Activated CD8-positive, alpha-beta memory T cell treated with anti-CD3 and anti-CD28 coated beads, Interleukin-2, amount 50 U/mL, for 24 hours (primary cell): ENCODE data around the gene CMTM6.
A peak's percentile ranks its signal among the peaks of the same experiment; 100 is the strongest.
"Not testable (repeated sequence)": the region's sequence is repeated elsewhere in the genome, so short reads cannot be mapped to it uniquely, and the experiment has no call there.

Source experiments
- DNase-seq: peaks from one replicate; pipeline ENCODE4 v3.0.0-alpha.2; 2020; ENCODE audit errors: extremely low read depth

The CMTM6 gene

DNA sequence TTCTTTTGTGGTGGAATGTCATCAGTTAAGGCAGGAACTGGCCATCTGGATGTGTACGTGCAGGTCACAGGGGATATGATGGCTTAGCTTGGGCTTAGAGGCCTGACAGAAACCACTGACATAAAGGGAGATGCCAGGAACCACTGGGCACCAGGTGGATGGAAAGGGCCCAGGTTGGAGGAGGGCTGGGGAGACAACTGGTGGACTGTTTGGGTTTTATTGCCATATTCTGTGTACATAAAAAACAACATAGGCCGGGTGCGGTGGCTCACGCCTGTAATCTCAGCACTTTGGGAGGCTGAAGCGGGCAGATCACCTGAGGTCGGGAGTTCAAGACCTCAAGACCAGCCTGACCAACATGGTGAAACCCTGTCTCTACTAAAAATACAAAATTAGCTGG, 35.8 kb downstream of the CMTM6 start:
- DNase-seq: not testable (repeated sequence)

DNA sequence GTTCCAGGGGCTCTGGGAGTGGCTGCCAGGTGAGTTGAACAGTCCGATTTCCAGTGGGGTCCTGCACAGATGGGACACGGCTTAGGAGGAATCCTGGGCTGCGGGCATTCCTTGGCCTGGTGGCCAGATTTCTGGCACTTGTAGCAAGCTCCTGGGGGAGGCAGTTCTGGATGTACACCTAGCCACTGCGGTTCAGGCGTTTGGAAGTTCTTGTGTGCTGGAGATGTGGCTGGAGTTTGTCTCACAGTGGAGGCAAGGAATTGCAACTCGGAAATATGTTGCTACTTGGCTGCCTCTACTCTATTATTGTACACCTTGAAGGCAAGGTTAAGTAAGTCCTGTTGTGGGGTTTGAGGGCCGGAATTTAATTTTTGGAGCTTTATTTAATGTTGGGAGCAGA, 37.9 kb downstream of the CMTM6 start:
- not testable (repeated sequence) for DNase-seq

DNA sequence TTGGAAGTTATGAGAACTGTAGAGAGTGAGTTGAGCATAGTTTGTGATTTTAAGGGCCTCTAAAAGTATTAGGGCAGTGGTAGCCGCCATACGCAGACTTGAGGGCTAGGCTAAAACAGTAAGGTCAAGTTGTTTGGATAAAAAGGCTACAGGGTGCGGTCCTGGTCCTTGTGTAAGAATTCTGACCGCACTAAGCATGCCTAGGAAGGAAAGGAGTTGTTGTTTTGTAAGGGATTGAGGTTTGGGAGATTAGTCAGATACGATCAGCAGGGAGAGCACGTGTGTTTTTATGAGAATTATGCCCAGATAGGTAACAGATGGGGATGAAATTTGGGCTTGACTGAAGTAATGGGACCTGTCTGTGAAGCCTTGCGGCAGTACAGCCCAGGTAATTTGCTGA, 39.2 kb downstream of the CMTM6 start:
- DNase-seq: not testable (repeated sequence)

DNA sequence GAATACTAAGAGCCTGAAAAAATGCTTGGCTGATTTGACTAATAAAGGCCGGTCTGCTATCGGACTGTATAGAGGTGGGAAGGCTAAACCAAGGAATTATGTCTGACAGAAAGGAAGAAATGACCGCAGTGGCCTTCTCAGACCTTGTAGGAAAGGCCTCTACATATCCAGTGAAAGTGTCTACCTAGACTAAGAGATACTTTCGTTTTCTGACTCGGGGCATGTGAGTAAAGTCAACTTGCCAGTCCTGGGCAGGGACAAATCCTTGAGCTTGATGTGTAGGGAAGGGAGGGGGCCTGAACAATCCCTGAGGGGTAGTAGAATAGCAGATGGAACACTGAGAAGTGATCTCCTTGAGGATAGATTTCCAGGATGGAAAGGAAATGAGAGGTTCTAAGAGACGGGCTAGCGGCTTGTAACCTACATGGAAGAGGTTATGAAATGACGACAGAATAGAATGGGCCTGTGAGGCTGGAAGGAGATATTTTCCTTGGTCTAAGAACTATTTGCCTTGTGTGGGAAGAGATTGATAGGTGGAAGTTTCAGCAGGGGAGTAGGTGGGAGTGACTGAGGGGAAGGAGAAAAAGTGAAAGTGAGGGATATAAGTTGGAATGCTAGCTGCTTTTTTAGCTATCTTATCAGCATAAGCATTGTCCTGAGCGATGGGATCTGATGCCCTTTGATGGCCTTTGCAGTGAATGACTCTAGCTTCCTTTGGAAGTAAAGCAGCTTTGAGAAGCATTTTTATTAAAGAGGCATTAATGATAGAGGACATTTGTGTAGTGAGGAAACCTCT, 40.3 kb downstream of the CMTM6 start:
- not testable (repeated sequence) for DNase-seq

DNA sequence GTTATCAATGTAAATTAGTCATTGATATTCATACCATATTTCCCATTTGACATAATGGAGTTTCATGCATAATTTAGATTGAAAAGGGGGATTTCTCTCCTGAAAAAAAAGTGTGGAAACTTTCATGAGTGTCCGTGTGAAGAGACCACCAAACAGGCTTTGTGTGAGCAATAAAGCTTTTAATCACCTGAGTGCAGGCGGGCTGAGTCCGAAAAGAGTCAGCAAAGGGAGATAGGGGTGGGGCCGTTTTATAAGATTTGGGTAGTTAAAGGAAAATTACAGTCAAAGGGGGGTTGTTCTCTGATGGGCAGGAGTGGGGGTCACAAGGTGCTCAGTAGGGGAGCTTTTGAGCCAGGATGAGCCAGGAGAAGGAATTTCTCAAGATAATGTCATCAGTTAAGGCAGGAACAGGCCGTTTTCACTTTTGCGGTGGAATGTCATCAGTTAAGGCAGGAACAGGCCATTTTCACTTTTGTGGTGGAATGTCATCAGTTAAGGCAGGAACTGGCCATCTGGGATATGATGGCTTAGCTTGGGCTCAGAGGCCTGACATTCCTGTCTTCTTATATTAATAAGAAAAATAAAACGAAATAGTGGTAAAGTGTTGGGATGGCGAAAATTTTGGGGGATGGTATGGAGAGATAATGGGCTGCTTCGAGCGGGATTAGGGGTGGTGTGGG, 41.7 kb downstream of the CMTM6 start:
- not testable (repeated sequence) for DNase-seq

DNA sequence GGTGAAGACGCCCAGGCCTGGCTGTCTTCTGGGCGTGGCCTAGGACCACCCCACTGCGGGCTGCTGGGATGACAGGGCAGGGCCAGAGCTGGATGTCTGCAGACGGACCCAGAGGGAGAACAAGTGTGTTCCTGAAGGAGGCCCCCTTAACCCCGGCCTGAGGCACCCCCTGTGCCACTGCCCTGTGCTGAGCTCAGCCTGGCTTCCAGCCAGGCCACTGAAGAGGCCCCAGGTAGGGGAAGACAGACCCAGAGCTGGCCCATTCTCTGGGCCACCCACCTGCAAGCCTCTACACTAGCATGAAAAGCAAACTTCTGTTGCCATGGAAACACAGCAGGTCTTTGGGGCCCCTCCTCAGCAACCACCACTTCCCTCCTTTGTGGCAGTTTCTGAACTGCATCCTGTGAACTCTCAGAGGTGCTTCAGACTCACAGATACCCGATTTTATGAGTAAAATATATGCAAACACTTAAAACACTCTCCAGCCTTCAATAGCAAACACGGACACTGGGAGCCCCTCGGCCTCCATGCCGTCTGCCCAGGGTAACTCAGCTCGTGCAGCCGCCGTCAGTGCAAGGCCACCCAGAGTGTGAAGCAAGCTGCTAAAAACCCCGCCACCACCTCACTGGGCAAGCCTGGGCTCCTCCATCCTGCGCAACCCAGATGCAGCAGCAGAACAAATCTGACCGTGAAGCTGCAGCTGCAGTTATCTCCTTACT, 42.5 kb downstream of the CMTM6 start:
- peak; percentile 14 for DNase-seq

DNA sequence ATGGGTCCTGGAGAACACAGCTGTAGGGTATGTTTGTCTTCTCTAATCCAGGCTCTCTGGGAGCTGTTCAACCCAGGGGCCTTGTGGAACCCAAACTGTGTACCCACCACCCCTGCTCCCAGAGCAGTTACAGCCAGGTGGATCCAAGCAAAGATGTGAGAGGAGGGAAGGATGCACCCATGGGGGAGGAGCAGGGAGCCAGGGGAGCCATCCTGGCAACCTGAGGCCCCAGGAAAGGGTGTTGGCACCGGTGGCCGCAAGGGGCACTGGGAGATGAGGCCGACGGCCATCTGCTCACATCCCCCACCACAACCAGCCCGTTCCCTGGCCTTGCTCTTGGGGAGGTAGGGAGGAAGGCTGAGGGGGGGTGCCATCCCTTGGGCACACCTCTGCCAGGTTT, 43.2 kb downstream of the CMTM6 start:
- DNase-seq: no peak

DNA sequence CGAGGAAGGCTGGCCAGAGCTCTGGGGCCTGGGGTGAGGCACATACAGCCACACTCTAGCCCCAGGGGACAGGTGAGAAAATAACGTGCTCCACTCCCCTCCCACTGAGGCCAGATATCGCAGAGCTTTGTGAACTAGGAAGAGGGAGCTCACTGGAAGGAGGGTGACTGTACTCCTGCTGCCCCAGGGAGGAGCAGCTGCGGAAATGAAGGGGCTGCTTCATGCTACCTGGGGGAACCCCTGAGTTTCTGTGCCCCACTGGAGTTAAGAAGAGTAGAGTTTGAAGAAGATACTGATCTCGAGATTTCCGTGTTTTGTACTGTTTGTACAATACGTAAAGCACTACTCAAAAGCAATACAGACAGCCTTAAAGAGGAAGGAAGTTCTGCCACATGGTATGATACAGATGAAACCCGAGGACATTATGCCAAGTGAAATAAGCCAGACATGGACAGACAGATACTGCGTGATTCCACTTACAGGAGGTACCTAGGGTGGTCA, 44.6 kb downstream of the CMTM6 start:
- no peak for DNase-seq

DNA sequence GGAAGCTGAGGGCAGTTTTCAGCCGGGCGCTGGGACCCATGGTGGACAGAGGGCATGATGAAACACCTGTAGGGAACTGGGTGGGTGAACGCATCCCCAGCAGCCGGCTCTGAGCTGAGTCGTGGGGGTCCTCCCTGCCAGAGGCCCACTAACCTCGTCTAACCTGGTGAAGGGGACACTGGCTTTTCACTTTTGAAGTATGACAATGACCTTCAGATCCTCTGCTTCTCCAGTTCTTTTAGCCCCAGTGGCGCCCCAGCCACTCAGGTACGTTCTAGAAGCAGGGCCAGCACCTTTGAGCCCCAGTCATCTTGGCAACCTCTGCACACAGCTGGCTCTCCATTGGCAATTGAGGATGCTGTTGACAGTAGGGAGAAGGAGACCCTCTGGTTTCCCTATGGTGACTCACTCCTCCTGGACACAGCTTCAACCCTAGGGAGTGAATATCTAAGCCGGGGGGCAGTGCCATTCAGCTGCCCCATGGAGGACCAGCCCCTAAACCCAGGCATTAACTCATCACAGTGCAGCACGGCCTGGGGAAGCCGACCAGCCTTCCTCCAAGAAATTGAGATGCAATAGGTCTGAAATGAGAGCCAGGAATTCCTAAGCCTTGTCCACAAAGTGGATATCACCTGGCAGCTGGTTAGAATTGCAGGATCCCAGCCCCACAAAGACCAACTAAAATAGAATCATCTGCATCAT, 46.1 kb downstream of the CMTM6 start:
- DNase-seq: no peak

DNA sequence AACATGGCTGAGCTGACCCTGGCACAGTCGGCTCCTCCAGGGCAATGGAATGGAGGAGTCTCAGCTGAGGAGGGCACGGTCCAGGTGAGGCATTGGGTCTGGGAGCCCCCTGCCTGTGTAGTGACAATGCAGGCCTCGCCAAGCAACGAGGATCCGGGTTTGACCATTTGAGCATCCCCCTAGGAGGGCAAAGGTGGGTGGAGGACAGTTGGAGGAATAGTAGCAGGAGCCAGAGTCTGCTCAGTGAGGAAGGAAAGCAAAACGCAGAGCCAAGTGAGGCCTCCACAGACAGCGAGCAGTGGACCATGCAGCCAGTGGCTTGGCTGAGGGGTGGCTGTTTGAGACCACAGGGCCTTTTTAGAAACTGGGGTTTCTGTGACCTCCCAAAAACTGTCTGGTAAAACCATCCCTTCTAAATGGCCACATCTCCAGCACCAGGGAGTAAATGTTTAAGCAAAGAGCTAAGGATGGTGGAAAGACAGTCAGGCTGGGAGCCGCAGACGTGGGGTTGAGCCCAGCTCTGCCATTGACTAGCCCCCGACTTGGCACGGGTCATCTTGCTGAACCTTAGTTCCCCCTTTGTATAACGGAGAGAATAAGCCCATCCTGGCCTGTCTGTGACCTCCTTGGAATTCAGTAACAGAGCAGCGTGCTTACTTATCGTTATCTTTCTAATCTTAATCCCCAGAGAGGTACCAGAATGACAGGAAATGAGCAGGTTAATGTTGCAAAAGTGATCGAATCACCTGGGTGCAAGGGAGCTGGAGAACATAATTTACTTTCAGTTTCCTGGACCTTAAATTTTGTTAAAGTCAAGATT, 46.8 kb downstream of the CMTM6 start:
- DNase-seq: no peak

DNA sequence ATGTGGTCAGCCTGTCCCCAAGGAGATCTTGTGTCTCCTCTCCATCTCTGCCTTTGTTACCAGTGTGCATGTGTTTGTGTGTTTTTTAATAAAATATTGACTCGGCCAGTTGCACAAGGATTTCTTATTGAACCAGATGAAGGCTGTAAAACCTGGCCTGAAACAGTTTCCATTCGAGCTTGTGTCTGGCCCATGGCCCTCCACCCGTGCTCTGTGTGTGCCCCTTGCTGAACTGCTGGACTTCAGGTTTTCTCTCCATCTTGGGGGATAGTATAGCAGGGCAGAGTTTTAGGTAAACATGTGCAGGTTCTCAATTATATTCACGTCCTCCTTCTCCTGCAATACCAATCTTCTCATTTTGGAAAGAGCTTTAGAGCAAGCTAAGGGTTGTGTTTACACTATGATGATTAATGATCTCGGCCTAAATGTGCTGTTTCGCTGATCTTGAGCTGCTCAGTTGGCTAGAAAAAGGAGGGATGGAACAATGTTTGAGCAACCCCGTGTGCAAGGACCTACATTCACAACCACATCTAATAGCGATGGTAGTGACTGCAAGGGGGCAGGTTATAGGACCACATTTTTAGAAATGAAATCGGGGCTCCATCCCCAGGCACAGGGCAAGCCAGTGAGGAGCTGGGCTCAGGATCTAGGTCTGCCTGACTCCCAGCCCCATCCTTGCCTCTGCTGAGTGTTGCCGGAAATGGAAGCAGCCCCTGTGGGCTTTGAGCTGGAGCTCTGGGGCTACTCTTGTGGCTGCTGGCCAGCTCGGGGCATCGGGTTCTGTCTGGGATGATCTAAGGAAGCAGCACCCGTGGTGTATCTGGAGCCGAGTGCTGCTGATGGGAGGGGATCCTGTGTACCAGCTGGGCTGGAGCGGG, 47.7 kb downstream of the CMTM6 start:
- no peak for DNase-seq

DNA sequence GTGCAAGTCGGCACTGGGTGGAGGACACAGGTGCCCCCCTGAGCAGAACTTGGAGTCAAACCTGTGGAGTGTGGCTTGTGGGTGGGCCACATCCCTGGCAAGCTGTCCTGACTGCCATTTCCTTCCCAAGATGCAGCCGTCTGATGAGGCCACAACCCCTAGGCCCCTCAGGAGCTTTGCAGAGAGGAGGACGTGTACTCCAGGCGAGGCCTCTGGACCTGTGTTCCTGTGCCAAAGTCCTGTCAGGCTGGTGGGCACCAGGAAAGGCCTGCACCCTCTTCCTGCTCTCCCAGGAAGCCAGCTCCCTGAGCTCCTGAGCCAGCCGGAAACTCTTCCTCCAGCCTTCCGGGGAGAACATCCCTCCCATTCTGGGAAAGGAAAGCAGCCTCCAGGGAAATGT, 48.5 kb downstream of the CMTM6 start:
- no peak for DNase-seq

DNA sequence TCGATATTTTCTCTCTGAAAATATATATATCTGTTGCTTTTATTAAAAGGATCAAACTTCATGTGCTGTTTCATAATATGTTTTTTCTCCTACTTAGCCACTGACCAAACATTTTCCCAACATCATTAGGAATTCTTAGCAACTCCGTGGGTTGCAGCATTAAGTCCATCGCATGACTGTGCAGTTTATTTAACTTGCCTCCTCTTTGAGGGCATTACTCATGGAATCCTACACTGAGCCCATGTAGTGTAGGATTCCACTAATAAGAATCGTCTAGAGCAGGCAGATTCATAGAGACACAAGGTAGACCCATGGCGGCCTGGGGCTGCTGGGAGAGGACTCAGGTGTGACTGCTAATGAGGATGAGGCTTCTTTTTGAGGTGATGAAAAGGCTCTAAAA, 49.3 kb downstream of the CMTM6 start:
- no peak for DNase-seq

DNA sequence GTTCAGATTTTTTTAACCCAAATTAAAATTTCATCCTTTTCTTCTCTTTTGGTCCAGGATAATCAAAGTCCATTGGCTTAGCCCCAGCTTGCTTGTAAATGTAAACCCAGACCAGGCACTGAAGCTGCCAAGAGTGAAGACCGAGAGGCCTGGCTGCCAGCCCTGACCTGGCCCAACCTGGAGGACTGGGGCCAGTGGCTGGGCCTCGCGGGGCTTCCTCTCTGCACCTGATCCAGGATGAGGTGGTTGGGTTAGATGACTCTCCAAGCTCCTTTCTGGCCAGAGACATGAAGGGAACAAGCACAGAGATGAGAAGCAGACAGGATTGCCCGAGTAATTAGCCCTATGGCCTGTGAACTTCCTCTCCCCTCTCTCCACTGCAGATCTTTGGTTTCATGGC, 50.6 kb downstream of the CMTM6 start:
- no peak for DNase-seq

DNA sequence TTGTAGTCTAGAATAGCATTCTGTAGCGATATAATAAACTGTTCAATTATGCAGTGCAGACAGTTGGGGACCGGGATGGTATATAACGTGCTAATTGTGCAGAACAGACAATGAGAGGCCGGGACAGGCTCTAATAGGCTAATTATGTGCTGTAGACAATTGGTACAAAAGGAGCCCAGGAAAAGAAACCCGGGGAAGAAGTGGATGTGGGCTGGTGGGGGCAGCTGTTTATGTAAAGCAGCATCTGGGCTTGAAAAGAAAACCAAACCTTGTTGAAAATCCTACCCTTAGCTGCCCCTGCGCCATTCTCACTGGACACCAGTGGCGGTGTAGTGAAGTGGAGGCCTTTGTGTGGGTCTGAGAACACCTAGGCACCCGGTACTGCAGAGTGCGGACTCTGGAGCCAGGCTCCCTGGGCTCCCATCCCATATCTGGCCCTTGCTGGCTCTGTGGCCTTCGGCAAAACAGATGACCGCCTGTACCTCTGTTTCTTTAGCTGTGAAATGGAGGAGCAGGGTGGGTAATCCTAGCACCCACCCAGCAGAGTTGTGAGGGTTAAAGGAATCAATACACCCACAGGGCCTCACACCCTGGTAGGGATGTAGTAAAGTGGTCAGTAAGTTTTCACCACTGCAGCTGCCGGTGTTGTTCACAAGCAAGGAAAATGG, 51.5 kb downstream of the CMTM6 start:
- DNase-seq: no peak

DNA sequence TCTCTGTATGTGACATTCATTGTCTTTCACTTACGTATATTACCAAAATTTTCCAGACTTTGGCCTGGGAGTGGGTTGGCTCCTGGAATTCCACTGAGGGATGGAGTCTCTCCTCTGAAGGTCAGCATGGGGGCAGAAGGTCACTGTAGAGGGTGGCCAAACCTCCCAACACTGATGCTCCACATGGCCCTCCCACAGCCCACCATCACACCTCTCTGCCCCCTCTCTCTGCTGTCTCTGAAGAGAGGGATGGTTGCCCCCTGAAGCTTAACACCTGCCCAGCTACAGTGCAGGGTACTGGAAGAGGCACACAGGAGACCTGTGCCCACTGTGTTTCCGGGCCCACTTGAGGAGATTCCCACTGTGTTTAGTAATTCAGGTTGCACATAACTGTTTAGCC, 52.2 kb downstream of the CMTM6 start:
- no peak for DNase-seq

DNA sequence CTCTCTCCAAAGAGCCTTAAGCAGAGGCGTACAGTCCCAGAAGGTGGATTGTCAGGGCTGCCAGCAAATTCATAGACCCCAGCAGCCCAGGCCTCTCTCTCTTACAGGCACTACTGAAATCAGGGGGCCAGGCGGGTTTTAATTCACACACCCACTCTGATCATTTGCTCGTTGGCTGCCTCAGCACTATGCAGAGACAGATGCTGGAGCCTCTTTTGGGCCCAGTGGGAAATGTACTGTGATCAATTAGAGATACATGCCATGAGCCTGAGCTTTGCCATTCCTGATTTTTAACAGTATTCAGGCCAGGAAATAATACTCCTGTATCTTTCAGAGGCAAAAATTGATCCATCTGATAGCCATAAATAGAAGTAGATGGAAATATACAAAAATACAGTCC, 53.0 kb downstream of the CMTM6 start:
- no peak for DNase-seq

DNA sequence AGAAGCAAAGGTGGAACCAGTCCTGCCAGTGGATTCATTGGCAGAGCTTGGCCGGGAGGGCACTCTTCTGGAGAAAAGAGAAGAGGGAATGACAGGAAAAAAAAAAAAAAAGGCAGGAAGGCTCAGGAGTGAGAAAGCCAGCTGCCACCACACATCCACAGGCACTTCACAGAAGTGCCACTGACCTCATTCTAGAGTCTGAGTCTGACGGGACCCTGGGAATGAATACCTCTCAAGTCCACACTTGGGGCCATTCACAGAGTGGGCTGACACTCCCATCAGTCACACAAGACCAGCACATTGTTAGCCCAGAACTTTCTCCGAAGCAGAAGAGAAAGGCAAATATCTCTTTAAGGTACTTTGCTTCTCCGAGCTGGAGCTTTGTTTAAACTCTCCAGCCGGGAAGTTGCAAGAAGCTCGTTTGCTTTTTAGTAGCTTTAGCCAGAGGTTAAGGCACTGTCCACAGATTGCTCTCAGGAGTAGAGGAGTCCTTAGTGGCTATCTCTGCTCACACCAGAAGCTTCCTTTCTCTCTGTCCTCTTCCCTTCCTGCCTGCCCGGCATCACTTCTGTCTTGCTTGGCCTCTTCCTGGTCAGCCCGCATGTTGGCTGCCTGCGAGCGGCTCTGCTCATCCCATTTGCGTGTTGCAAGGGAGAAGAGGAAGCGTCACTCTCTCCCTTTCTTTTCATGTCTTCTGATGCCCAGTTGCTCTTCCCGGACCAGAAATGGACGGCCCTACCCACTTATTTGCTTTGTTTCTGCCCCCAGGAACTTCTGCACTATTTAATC, 53.8 kb downstream of the CMTM6 start:
- DNase-seq: no peak
